H1 (cell line): ENCODE data around the gene PLCH2.

Source experiments
- CEBPB ChIP-seq: IDR thresholded peaks from 2 replicates; pipeline ENCODE4 v1.6.1; 2012; ENCODE audit warnings: low read depth, low read length
- HDAC6 ChIP-seq: IDR thresholded peaks from one replicate; pipeline ENCODE4 v1.7.1; 2012; ENCODE audit warnings: low read depth, mild to moderate bottlenecking, inconsistent platforms, low read length, moderate library complexity
- POLR2A ChIP-seq, 2 experiments: IDR thresholded peaks; 1 replicate in 1 of 2; 2 replicates in 1 of 2; pipeline ENCODE4 v1.6.1; 2011; ENCODE audit warnings: low read depth in 2 of 2, low read length in 2 of 2, mild to moderate bottlenecking in 2 of 2; ENCODE audit errors: control extremely low read depth in 1 of 2
- RNF2 ChIP-seq: fragments of 200-900, 300-1000 bp; sonication (generic); IDR thresholded peaks from 2 replicates; pipeline ENCODE4 v1.7.1; 2016; ENCODE audit warnings: borderline replicate concordance, low read depth, mild to moderate bottlenecking, antibody characterized with exemption, low read length; ENCODE audit not compliant: poor library complexity, severe bottlenecking; ENCODE audit errors: missing control alignments
- SIN3A ChIP-seq, 2 experiments: IDR thresholded peaks in 1 of 2; conservative IDR thresholded peaks in 1 of 2; 2 replicates each; pipeline ENCODE4 v1.6.1; 2011 to 2012; ENCODE audit warnings: low read length in 2 of 2, improper control_type of control experiment in 1 of 2, low read depth in 1 of 2, mild to moderate bottlenecking in 1 of 2
- SRF ChIP-seq: IDR thresholded peaks from 2 replicates; pipeline ENCODE4 v1.6.1; 2011; ENCODE audit warnings: mild to moderate bottlenecking, low read depth, low read length, moderate library complexity
- SUZ12 ChIP-seq: fragments of 200-600 bp; sonication (generic); IDR thresholded peaks from 2 replicates; pipeline ENCODE4 v1.6.1; 2012; ENCODE audit warnings: mild to moderate bottlenecking, inconsistent platforms, low read length, moderate library complexity, mixed read lengths
- TF ChIP-seq, protein P1 (sequence below), 3 experiments: IDR thresholded peaks; 1 replicate in 2 of 3; 2 replicates in 1 of 3; pipeline versions ENCODE4 v1.5.1 to v1.6.1; 2011; ENCODE audit warnings: low read length in 3 of 3, mild to moderate bottlenecking in 3 of 3, inconsistent platforms in 2 of 3, low read depth in 1 of 3, moderate library complexity in 1 of 3; ENCODE audit not compliant: insufficient read depth in 1 of 3; ENCODE audit errors: control extremely low read depth in 1 of 3
- TF ChIP-seq, protein P2 (sequence below): IDR thresholded peaks from 2 replicates; pipeline ENCODE4 v1.6.1; 2012; ENCODE audit warnings: low read length, inconsistent platforms
- TF ChIP-seq, protein P3 (sequence below): IDR thresholded peaks from 2 replicates; pipeline ENCODE4 v1.6.1; 2012; ENCODE audit warnings: inconsistent platforms
- TF ChIP-seq, protein P4 (sequence below): IDR thresholded peaks from 2 replicates; pipeline ENCODE4 v1.6.1; 2011; ENCODE audit warnings: low read depth, mild to moderate bottlenecking, low read length; ENCODE audit not compliant: insufficient read depth

DNA sequence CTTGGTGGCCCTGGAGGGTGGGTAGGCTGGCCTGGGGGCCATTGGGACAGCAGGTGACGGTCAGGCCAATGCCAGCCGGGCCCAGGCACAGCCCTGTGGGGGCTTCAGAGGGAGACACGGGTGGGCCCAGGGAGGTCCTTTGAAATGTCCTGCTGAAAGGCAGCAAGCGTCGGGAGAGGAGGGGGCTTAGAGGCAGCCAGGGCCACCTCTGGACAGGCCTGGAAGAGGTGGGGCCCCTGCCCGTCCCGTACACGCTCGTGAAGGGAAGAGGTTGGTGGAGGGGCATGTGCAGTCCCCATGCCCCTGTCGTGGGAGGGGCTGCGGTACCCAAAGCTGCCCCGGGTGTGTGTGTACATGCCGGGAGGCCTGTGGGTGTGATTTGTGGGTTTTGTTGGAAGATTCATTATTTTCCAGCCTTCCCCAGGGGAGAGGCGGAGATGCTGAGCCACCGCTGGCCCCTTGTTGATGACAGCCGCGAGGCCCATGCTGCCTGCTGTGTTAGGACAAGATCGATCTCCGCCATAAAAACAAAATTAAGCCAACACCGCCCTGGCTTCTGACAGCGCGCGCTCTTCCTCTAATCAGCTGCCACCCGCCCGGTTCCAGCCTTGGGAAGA lies 3.4 kb upstream of the PLCH2 start:
- TF ChIP-seq, protein P1, sequence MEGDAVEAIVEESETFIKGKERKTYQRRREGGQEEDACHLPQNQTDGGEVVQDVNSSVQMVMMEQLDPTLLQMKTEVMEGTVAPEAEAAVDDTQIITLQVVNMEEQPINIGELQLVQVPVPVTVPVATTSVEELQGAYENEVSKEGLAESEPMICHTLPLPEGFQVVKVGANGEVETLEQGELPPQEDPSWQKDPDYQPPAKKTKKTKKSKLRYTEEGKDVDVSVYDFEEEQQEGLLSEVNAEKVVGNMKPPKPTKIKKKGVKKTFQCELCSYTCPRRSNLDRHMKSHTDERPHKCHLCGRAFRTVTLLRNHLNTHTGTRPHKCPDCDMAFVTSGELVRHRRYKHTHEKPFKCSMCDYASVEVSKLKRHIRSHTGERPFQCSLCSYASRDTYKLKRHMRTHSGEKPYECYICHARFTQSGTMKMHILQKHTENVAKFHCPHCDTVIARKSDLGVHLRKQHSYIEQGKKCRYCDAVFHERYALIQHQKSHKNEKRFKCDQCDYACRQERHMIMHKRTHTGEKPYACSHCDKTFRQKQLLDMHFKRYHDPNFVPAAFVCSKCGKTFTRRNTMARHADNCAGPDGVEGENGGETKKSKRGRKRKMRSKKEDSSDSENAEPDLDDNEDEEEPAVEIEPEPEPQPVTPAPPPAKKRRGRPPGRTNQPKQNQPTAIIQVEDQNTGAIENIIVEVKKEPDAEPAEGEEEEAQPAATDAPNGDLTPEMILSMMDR (IDR thresholded peaks at IDR 0.05; ENCODE audit: control extremely low read depth in 1 of 3, insufficient read depth in 1 of 3, low read depth in 1 of 3, low read length in 3 of 3) = no peak
- no peak for TF ChIP-seq HDAC6
- TF ChIP-seq, protein P2, sequence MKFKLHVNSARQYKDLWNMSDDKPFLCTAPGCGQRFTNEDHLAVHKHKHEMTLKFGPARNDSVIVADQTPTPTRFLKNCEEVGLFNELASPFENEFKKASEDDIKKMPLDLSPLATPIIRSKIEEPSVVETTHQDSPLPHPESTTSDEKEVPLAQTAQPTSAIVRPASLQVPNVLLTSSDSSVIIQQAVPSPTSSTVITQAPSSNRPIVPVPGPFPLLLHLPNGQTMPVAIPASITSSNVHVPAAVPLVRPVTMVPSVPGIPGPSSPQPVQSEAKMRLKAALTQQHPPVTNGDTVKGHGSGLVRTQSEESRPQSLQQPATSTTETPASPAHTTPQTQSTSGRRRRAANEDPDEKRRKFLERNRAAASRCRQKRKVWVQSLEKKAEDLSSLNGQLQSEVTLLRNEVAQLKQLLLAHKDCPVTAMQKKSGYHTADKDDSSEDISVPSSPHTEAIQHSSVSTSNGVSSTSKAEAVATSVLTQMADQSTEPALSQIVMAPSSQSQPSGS = no peak
- no peak for TF ChIP-seq POLR2A (IDR thresholded peaks at IDR 0.05; ENCODE audit: control extremely low read depth in 1 of 2, low read depth in 2 of 2, low read length in 2 of 2)
- TF ChIP-seq RNF2 = no peak
- TF ChIP-seq, protein P3, sequence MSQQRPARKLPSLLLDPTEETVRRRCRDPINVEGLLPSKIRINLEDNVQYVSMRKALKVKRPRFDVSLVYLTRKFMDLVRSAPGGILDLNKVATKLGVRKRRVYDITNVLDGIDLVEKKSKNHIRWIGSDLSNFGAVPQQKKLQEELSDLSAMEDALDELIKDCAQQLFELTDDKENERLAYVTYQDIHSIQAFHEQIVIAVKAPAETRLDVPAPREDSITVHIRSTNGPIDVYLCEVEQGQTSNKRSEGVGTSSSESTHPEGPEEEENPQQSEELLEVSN = no peak
- no peak for TF ChIP-seq SRF
- no peak for TF ChIP-seq CEBPB
- TF ChIP-seq, protein P4, sequence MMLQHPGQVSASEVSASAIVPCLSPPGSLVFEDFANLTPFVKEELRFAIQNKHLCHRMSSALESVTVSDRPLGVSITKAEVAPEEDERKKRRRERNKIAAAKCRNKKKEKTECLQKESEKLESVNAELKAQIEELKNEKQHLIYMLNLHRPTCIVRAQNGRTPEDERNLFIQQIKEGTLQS = no peak
- no peak for TF ChIP-seq SIN3A (conservative IDR thresholded peaks at IDR 0.05 in 1 of 2, IDR thresholded peaks at IDR 0.05 in 1 of 2; ENCODE audit: low read depth in 1 of 2, low read length in 2 of 2)
- TF ChIP-seq SUZ12 = no peak
